Fibroblast of lung (primary cell): ENCODE data around the gene RNF181. TPM values are rescaled to one million over a fixed set of nuclear protein-coding genes. Genes with fewer than 3 reads are reported as not detected.

Experiments used
- DNase-seq, 2 donors: peaks; one replicate each; pipeline versions ENCODE4 v3.0.0 to v3.0.0-alpha.2; 2010; ENCODE audit warnings: low read depth in 2 of 2
- H2AFZ ChIP-seq: 2 replicates; pipeline ENCODE4 v1.5.1; 2012; ENCODE audit warnings: low read length, control low read depth, inconsistent platforms
- H3K27ac ChIP-seq: 2 replicates; pipeline ENCODE4 v1.5.1; 2011; ENCODE audit warnings: low read length, control low read depth; ENCODE audit not compliant: insufficient read depth
- H3K27me3 ChIP-seq: 2 replicates; pipeline ENCODE4 v1.5.1; 2011; ENCODE audit warnings: mild to moderate bottlenecking, low read length; ENCODE audit not compliant: control insufficient read depth, insufficient read depth
- H3K36me3 ChIP-seq: 2 replicates; pipeline ENCODE4 v1.5.1; 2011; ENCODE audit warnings: low read length; ENCODE audit not compliant: control insufficient read depth, insufficient read depth
- H3K4me1 ChIP-seq: 2 replicates; pipeline ENCODE4 v1.5.1; 2011; ENCODE audit warnings: low read length; ENCODE audit not compliant: control insufficient read depth, insufficient read depth; ENCODE audit errors: extremely low read depth
- H3K4me2 ChIP-seq: 2 replicates; pipeline ENCODE4 v1.5.1; 2011; ENCODE audit warnings: low read length, control low read depth; ENCODE audit not compliant: insufficient read depth; ENCODE audit errors: extremely low read depth
- H3K4me3 ChIP-seq, 4 experiments: fragments of 200-600 bp in 1 of 4; sonication (generic) in 1 of 4; replicated peaks in 1 of 4; 2 replicates each; pipeline ENCODE4 v1.5.1; 2011 to 2016; ENCODE audit warnings: low read length in 4 of 4, low read depth in 3 of 4, mild to moderate bottlenecking in 3 of 4, control low read depth in 2 of 4, inconsistent platforms in 1 of 4, mixed read lengths in 1 of 4; ENCODE audit not compliant: insufficient read depth in 1 of 4; ENCODE audit errors: control extremely low read depth in 1 of 4
- H3K79me2 ChIP-seq: 2 replicates; pipeline ENCODE4 v1.5.1; 2012; ENCODE audit warnings: mild to moderate bottlenecking, low read length, inconsistent platforms; ENCODE audit not compliant: control insufficient read depth, insufficient read depth
- H3K9ac ChIP-seq: 2 replicates; pipeline ENCODE4 v1.5.1; 2011; ENCODE audit warnings: mild to moderate bottlenecking, low read length, control low read depth; ENCODE audit not compliant: insufficient read depth
- H3K9me3 ChIP-seq: 2 replicates; pipeline ENCODE4 v1.5.1; 2012; ENCODE audit warnings: low read depth, low read length; ENCODE audit not compliant: control insufficient read depth, insufficient read depth
- H4K20me1 ChIP-seq: 2 replicates; pipeline ENCODE4 v1.5.1; 2011; ENCODE audit warnings: low read length; ENCODE audit not compliant: control insufficient read depth, insufficient read depth; ENCODE audit errors: extremely low read depth
- EZH2 ChIP-seq: IDR thresholded peaks from 2 replicates; pipeline ENCODE4 v1.5.1; 2012; ENCODE audit warnings: low read length, control low read depth, mild to moderate bottlenecking; ENCODE audit errors: missing control alignments
- polyA plus RNA-seq, 2 donors: library from polyadenylated mRNA; depleted of rRNA in 1 of 2; stranded (reverse) in 1 of 2; unstranded in 1 of 2; fragments of >200 nt; gene quantifications; 2 replicates each; pipeline ENCODE4 v1.2.1, GENCODE V29; 2011 to 2012; ENCODE audit warnings: missing spikeins in 1 of 2
- total RNA-seq: library from RNA; depleted of rRNA; stranded (reverse); fragments of >200 nt; gene quantifications from 2 replicates; pipeline ENCODE4 v1.2.1, GENCODE V29; 2014
- TF ChIP-seq, protein P1 (sequence below), 2 donors: IDR thresholded peaks in 1 of 2; conservative IDR thresholded peaks in 1 of 2; 1 replicate in 1 of 2; 2 replicates in 1 of 2; pipeline ENCODE4 v1.5.1; 2011 to 2012; ENCODE audit warnings: low read length in 2 of 2, control low read depth in 1 of 2, inconsistent platforms in 1 of 2, low read depth in 1 of 2, mild to moderate bottlenecking in 1 of 2

The RNF181 gene
- total and polyA plus RNA-seq, 2 donors (not counting 1 experiment from before 2014, with no cell fraction given): 247 to 276 TPM

DNA sequence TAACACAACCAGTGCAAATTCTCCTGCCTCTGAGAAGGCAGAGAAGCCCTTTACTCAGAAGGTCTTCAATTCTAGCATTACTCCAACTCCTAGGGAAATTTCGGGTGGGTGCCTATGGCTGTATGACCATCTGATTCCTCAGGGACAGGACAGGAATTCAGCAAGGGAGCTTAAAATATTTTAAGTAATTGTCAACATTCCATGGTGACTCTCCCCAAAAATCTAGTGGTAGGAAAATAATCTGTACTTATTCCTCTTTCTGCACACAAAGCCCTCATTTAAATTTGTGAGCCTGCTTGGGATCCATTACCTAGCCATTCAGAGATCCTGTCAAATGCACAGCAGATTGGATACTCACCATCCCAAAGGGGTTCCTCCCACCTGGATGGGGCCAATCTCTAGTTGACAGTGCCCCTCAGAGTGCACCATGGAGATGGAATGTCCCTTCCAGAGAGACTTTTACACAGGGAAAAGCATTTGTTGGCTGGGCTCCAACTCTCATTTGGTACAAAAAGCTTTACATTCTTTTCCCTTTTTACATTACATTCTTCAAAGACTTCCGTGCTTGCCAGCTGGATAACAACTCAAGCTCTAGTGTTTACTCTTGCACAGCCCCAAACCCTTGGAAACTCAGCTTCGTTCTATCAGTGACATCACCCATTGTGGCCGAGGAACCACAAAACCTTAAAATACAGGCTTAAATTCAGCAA, 10.0 kb downstream of the RNF181 start:
- peaks cover 9% of the 10 kb centered on the region for H3K36me3 ChIP-seq
- TF ChIP-seq, protein P1, sequence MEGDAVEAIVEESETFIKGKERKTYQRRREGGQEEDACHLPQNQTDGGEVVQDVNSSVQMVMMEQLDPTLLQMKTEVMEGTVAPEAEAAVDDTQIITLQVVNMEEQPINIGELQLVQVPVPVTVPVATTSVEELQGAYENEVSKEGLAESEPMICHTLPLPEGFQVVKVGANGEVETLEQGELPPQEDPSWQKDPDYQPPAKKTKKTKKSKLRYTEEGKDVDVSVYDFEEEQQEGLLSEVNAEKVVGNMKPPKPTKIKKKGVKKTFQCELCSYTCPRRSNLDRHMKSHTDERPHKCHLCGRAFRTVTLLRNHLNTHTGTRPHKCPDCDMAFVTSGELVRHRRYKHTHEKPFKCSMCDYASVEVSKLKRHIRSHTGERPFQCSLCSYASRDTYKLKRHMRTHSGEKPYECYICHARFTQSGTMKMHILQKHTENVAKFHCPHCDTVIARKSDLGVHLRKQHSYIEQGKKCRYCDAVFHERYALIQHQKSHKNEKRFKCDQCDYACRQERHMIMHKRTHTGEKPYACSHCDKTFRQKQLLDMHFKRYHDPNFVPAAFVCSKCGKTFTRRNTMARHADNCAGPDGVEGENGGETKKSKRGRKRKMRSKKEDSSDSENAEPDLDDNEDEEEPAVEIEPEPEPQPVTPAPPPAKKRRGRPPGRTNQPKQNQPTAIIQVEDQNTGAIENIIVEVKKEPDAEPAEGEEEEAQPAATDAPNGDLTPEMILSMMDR (conservative IDR thresholded peaks at IDR 0.05 in 1 of 2, IDR thresholded peaks at IDR 0.05 in 1 of 2; ENCODE audit: low read depth in 1 of 2, low read length in 2 of 2): no peak
- no peak for TF ChIP-seq EZH2
- peak overlapping the region in 1 of 4 experiments; percentile 28 for H3K4me3 ChIP-seq
- no peaks in the 10 kb centered on the region for H4K20me1 ChIP-seq
- peaks cover 28% of the 10 kb centered on the region for H3K4me1 ChIP-seq
- peaks cover 7% of the 10 kb centered on the region for H3K79me2 ChIP-seq
- no peaks in the 10 kb centered on the region for H3K27me3 ChIP-seq
- H3K27ac ChIP-seq: peak overlapping the region; percentile 86
- H3K9ac ChIP-seq: no peak overlapping the region
- no peak overlapping the region for H2AFZ ChIP-seq
- peak overlapping the region; percentile 59 for H3K4me2 ChIP-seq
- DNase-seq: peak; percentile 85 to 97
- H3K9me3 ChIP-seq: no peaks in the 10 kb centered on the region

DNA sequence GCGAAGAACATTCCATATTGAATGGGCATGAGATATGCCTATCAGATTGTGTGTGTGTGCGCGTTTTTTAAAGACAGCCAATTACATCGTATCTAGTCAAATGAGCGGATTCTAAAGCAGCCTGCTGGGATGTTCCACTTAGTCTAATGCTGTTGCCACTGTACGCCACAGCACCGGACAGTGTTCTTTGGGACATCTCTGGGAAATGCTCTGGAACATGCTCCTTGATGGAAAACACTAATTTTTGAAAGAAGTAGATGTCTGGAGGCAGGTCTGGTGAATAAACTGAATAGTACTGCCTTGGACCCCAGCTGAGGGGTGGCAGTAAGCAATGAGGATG, 10.5 kb downstream of the RNF181 start:
- no peak for DNase-seq
- Histone ChIP-seq H3K36me3 (peaks cover 9% of the 10 kb centered on the region), H3K9ac (peak overlapping the region; percentile 4), H4K20me1 (no peaks in the 10 kb centered on the region), H3K4me1 (peaks cover 30% of the 10 kb centered on the region), H3K79me2 (peaks cover 9% of the 10 kb centered on the region), H3K9me3 (no peaks in the 10 kb centered on the region), H3K27me3 (no peaks in the 10 kb centered on the region), H3K4me2 (peak overlapping the region; percentile 59), H3K4me3 (peak overlapping the region in 3 of 4 experiments; percentile 12 to 22 (median 15)), H3K27ac (peak overlapping the region; percentile 86), H2AFZ (no peak overlapping the region)
- TF ChIP-seq, protein P1 (conservative IDR thresholded peaks at IDR 0.05 in 1 of 2, IDR thresholded peaks at IDR 0.05 in 1 of 2; ENCODE audit: low read depth in 1 of 2, low read length in 2 of 2): no peak
- TF ChIP-seq EZH2: no peak

DNA sequence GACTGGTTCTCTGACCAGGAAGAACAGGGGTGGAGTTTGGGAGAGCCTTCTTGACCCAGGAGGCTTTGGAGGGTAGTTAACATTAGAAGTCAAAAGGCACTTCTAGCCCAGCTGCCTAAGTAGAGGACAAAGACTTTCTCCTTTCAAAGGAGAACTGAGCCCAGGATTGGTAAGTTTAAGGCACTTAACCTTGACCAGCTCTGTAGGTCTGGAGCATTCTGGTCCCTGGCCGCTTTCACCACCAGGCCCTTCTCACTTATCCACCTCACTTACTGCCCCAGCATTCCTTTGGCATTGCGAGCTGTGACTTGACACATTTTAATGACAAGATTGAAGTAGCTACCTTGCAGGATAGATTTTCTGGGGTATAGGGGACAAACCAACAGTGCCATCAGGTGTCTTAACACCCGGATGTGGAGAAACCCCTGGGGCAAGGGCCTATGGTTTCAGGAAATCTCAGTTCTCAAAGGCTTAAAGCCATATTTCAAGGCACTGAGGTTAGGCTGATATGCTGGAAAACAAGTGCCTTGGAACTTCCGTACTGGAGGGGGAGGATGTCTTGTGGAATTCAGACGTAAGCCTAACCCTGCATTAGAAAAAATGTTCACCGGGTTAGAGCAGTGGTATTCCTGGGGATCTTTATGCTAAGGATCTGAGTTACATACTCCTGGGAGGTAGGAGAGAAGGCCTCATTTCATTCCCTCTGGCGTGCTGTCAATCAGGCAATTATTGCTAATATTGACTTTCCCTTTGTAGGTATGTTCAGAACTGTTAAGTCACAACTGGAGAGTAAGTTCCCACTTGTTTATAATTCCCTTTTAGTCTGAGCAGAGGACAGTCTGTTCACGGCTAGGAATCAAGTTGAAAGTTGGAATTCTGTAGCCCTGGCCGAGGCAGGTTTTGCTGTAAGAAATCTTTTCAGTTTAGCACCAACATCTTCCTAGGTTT, 12.0 kb downstream of the RNF181 start:
- peaks cover 15% of the 10 kb centered on the region for H3K79me2 ChIP-seq
- H3K4me3 ChIP-seq: no peak overlapping the region
- no peaks in the 10 kb centered on the region for H3K27me3 ChIP-seq
- no peaks in the 10 kb centered on the region for H4K20me1 ChIP-seq
- no peak for DNase-seq
- no peak overlapping the region for H3K4me2 ChIP-seq
- no peak overlapping the region for H3K27ac ChIP-seq
- peaks cover 9% of the 10 kb centered on the region for H3K36me3 ChIP-seq
- TF ChIP-seq, protein P1 (conservative IDR thresholded peaks at IDR 0.05 in 1 of 2, IDR thresholded peaks at IDR 0.05 in 1 of 2; ENCODE audit: low read depth in 1 of 2, low read length in 2 of 2): no peak
- no peak for TF ChIP-seq EZH2
- no peak overlapping the region for H3K9ac ChIP-seq
- no peak overlapping the region for H2AFZ ChIP-seq
- peaks cover 31% of the 10 kb centered on the region for H3K4me1 ChIP-seq
- no peaks in the 10 kb centered on the region for H3K9me3 ChIP-seq
